HG02610 (cell line): Measurements from ENCODE around the gene DEDD.

Source experiments
- ATAC-seq: cut with Tn5 transposase; IDR thresholded peaks from one replicate; pipeline ENCODE4 v1.9.1; 2021; ENCODE audit warnings: mild to moderate bottlenecking, moderate library complexity; ENCODE audit not compliant: unreplicated experiment

Gene DEDD

DNA sequence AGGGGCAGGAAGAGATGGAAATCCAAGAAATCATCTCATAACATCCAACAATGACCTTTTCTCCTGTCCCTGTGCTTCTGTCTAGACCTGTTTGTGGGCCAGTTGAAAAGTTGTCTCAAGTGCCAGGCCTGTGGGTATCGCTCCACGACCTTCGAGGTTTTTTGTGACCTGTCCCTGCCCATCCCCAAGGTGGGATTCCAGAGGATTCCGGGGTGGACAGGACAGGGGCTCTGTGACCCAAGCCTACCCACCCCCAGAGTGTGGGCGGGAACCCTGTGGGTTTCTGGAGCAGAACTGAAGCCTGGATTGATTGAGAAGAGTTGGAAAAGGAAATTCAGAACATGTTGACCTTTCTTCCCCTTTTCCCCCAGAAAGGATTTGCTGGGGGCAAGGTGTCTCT, 31.3 kb upstream of the DEDD start:
- ATAC-seq, result no peak

DNA sequence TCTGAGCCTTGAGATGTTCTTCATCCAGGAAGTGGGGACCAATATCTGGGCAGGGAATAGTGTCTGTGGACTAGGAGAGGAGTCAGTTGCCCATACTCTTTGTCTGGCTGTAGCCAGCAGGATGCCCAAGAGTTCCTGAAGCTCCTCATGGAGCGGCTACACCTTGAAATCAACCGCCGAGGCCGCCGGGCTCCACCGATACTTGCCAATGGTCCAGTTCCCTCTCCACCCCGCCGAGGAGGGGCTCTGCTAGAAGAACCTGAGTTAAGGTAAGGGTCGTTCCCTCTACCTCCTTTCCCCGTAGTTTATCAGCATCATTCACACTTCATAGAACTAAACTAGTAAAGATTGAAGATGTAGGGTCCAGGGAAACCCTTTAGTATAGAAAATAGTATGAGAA, 30.3 kb upstream of the DEDD start:
- no peak for ATAC-seq

DNA sequence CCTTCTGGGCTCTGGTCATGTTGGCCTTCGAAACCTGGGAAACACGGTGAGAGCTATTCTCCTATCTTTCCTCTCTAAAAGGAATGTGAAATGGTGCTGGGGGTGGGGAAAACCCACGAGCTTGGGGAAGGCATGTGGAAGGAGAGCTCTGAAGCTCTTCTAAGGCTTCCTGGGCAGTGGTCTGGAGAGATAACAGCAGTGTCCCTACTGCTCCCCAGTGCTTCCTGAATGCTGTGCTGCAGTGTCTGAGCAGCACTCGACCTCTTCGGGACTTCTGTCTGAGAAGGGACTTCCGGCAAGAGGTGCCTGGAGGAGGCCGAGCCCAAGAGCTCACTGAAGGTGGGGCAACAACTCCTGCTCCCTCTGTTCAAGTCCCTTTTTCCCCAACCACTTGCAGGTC, 29.6 kb upstream of the DEDD start:
- ATAC-seq, result no peak

DNA sequence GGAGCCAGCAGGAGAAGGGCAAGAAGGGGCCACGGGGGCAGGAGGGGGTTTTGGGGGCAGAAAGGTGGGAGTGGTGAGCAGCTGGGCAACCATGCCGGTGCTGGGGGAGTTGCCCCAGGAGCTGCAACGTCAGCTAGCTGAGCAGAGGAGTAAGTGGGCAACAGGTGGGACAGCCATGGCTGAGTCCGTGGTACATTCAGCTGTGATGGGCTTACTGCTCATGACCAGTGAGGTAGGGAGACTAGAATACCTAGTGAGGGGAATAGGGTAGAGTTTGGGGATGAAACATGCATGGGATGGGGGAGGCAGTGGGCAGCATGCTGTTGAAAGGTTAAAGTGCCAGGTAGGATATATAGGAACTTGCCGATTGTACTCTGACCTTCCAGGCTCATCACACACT, 29.2 kb upstream of the DEDD start:
- no peak for ATAC-seq

DNA sequence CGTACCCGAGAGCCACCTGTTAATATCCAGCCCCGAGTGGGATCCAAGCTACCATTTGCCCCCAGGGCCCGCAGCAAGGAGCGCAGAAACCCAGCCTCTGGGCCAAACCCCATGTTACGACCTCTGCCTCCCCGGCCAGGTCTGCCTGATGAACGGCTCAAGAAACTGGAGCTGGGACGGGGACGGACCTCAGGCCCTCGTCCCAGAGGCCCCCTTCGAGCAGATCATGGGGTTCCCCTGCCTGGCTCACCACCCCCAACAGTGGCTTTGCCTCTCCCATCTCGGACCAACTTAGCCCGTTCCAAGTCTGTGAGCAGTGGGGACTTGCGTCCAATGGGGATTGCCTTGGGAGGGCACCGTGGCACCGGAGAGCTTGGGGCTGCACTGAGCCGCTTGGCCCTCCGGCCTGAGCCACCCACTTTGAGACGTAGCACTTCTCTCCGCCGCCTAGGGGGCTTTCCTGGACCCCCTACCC, 28.2 kb upstream of the DEDD start:
- ATAC-seq, result no peak

DNA sequence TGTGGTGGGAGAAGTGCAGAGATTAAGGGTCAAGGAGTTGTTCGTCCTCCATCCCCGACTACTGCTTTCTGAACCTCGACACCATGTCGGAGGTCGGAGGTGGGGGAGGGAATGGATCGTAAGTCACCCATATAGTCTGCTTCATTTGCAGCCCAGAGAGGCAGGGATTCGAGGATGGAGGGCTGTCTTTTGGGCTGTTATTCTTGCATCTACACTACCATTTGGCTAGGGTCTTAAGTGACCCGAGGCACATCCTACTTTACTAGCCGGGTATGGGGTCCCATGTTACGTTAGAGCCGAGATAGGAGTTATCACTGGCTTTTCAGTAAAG, 27.4 kb upstream of the DEDD start:
- no peak for ATAC-seq

DNA sequence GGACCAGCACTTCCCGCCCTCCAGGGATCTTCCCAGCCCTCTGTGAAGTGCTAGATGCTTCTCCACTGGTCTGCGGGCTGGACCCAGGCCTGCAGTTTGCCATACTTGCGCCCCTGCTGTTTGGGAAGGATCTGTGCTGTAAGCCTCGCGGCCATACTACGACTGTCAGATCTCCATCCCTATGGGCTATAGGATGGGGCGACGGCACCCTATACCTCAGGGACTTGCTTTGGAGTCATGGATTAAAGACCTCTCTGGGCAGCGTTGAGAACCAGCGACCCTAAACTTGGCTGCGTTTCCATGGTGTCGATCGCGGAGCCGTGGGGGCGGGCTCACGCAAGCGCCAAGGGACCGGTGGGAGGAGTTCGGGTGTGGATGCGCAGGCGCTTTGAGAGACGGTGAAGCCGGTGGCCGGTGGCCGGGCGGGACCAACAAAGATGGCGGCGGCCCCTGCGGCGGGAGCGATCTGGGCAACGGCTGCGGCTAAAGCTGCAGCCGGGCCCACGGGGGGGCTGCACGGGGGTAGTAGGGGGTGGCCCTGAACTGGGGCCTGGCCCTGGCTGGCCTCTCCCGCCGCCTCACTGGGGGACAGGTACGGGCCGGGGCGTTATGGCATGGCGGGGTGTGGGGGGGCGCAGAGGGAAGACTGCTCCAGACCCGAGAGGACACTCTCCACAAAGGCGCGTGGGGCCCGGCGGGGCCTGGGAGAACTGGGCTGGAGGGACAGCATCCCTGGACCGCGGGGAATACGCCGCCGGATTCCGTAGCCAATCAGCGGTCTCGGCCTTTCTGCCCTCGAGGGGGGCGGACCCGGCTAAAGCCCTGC, 26.8 kb upstream of the DEDD start, which contains the start of gene USP21:
Gene USP21 (plus strand): TSS at position 414 of the 826 bp plus-strand sequence. CDS start 1,141 bp downstream, outside the sequence.
- ATAC-seq, result peak; percentile 85

DNA sequence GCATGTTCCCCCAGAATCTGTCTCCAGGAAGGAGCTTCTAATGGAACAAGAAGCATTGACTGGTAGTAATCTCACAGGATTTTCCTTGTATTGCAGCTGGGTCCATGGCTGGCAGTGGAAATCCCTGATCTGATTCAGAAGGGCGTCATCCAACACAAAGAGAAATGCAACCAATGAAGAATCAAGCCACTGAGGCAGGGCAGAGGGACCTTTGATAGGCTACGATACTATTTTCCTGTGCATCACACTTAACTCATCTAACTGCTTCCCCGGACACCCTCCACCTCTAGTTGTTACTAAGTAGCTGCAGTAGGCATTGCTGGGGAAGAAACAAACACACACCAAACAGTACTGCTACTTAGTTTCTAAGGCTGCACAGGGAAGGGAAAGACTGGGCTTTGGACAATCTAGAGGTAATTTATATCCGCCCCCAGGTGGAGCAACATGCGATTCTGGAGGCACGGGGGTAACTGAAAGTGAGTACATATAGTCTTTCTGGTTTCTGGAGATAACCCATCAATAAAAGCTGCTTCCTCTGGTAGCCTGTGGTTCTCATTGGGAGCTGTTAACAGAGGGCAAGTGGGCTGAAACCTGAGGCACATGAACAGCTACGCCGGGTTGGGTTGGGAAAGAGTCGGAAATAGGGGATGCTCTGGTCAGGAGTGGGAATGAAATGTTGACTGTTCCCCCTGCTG, 26.0 kb upstream of the DEDD start:
- ATAC-seq, result no peak

DNA sequence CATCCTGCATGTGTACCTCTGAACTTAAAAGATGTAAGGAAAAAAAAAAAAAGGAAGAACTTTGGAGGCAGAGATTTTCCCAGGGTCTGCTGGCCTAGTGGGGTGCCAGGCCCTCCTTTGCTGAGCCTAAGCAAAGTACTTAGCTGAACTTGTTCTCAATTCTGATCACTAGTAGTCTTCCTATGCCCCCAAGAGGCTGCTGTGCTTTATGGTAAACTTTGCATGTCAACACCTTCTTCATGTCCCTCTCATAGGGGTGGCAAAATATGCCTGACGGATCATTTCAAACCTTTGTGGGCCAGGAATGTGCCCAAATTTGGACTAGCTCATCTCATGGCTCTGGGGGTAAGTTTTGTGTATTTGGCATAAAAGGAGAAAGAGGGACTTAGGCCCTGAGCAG, 25.4 kb upstream of the DEDD start:
- no peak for ATAC-seq

DNA sequence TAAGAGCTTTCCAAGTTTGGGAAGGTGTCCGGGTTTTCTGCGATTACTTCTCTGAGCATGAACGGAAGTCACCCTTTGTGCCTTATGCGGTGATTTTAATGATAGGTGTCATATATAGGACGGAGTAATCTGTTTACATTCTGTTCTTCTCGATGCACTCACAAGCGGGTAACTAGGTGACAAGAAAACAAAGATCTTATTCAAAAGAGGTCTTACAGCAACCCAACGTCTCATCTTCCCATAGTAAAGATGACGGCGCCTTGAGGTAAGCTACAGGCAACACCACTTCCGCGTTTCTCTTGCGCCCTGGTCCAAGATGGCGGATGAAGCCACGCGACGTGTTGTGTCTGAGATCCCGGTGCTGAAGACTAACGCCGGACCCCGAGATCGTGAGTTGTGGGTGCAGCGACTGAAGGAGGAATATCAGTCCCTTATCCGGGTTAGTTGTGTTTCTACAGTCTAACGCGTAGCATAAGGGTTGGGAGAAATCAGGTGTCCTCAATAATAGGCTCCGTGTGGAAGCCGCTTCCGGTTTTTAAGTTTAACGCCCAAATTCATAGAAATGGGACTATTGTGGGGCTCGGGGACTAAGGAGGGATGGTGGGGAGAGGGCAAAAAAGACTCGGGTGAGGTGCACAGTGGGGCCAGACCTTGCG, 21.3 kb upstream of the DEDD start, which contains the start of gene UFC1:
Gene UFC1 (plus strand): TSS at position 297 of the 656 bp plus-strand sequence. CDS start 20 bp downstream, at position 317.
- ATAC-seq, result peak; percentile 88

DNA sequence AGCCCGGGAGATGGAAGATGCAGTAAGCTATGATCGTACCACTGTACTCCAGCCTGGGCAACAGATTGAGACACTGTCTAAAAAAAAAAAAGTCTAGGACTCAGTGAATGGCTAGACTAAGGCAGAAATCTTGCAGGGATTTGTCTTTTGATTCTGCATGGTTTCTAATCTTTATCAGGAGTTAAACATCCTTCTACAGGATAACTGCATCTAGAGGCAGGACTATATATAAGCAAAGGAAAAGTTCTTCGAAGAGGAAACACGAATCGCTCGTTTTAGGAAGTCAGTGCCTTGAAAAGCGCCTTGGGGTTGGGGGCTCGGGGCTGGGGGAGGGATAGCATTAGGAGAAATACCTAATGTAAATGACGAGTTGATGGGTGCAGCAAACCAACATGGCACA, 20.7 kb upstream of the DEDD start:
- no peak for ATAC-seq

DNA sequence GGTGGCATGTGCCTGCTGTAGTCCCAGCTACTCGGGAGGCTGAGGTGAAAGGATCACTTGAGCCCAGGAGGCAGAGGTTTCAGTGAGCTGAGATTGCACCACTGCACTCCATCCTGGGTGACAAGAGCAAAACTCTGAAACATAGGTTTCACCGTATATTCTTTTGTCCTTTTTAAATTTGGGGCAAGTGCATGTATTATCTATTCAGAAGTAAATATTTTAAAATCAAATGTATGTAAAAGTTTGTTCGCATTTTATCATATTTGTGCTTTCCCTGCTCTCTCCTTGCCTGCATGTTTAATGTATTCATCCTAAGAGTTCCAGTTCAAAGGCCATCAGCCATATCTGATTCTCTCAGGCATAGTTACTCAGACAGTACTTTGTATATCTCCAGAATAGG, 13.4 kb upstream of the DEDD start:
- no peak for ATAC-seq

DNA sequence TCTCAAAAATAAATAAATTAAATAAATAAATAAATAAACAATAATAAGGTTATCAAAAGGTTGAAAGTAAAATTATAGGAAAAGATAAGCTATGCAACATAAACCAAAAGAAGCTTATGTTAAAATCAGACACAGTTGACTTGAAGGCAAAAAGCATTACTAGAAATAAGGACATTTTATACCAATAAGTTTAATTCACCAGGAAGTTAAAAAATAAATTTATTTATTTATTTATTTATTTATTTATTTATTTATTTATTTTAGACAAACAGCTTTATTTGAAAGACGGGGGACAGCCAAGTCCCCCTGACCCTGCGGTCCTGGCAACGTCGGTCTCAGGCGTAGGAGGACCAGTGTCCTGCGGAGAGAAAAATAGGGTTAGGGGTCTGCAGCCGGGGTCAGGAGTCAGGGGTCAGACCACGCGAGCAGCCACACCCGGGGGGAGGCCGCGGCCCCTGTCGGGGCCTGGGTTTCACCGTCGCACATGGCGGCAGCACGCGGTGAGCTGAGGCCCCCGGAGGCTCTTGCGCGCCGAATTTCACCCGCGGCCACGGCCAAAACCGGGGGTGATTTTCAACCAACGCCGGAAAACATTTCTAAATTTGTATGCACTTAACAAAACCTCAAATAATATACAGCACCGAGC, 8.4 kb upstream of the DEDD start:
- ATAC-seq, result no peak

DNA sequence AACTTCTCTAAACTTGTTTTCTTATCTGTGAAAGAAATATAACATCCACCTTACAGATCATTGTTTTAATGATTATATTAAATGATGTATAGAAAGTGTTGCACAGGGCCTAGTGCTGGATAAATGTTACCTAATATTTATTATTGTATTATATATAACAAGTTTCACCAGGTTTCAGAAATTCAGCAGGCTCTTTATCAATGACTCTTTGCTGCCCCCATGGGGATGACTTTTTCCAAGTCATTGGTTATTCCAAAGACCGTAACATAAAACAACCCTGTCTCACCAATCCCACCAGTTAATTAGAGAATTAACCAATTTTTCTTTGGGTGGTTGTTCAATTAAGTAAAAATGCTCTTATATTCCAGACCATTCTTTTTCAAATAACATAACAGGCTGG, 7.3 kb upstream of the DEDD start:
- no peak for ATAC-seq

DNA sequence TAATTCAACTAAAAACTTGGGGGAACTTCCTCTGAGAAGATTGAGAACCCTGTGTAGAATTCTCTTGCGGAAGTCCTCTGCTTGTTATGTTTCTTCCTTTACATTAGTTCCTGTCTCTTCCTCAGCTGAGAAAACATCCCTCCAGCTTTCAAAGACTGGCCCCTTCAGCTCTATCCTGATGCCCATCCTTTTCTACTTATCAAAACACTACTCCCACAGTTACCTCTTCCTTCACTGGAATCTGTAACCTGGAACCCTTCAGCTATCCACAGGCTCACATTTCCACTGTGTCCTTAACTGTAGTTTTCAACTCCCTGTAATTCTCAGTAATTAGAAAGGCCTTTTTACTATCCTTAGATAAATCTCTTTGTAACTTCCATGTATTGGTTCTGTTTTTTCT, 6.0 kb upstream of the DEDD start:
- ATAC-seq, result no peak

DNA sequence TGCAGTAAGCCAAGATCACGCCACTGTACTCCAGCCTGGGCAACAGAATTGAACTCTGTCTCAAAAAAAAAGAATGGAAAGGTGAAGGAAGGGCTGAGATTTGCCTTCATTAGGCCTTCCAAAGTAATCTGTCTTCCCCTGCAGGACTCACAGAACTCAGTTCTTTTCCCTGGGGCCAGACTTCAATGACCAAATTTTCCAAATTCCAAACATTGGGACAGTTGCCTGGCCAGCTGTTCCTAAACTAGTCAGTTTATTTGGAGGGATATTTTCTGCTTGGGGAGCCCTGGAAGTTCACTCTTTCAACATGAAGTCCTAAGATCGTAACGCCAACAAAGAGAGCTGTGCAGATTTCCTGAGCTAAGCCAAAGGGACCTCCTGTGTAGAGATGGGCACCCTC, 5.4 kb upstream of the DEDD start:
- no peak for ATAC-seq

DNA sequence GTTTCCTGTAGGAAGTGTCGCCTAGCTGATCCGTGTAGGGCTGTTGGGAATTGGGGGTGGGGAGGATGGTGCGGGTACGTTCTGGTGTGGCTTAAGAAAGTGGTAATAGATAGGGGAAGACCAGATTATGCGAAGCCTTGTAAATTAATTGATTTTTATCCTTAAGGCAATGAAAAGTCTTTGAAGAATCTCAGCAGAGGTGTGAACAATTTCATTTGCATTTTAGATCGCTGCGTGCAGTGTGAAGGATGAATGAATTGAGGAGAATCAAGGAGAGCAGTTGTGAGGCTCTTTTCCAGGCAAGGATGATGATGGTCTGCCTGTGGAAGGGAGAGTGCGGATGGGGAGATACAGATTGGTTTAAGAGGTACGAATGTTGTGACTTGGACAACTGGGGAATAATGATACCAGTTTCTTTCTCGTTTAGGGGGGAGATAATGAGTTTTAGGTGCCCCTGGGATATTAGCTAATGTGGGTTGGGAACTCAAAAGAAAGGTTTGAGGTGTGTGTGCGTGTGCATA, 813 bp upstream of the DEDD start:
- ATAC-seq, result no peak

DNA sequence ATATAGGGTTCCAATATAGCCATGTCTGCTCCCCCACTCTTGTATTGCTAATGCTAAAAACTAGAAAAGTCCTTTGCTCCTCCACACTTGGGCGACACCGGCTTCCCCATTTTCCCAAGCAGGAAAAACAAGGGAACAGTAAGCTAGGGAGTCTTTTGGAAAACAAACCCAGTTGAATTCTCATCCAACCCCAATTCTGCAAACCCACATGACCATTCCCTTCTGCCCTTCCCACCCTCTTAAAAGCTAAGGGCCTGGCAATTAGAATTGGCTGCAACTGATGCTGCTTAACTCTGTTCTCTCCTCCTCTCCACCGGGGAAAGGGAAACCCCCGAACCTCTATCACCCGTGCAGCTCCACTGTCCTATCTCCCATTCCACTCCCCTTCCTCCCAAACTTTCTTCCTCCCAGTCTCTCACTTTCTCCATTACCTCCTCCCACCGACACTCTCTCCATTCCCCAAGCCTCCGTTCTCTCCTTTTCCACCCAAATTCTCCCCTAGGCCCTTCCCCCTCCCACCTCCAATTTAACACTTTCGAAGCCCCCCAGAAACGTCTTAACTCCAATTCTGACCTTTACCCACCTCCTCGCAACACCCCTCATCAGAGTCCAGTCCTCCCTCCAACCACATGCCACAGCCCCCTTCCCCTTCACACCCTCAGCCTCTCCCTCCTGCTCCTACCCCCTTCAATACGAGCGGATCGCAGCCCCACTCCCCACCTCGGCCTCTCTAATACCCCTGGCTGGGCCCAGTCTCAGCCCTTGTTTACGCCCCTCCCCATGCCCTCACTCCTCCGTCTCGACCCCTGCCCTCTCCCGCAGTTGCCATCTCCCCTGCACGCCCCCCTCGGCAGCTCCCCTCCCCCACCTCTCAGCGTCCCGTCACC, 701 bp downstream of the DEDD start:
- no peak for ATAC-seq

DNA sequence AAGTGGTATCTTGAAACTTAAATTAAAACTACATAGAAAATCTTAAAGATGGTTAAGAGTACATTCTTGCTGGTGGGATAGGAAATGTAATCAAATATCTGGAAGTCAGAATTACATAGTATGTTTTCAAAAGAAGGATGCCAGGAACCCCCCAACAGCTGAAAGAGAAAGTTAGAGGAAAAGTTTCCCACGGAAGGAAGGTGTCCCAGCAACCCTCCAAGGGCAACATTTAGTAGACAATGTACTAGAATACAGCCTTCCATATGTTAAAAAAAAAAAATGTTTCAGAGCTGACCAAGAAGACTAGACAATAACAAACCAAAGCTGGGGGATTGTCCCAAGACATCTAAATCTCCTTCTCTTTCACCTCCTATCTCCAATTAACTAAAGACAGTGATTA, 2.2 kb downstream of the DEDD start:
- no peak for ATAC-seq
